Activated CD4-positive, alpha-beta T cell treated with anti-CD3 and anti-CD28 coated beads for 24 hours (primary cell): ENCODE measurements around the gene ABCG4.
"Not testable (repeated sequence)": the region's sequence is repeated elsewhere in the genome, so short reads cannot be mapped to it uniquely, and the experiment has no call there.

Experiments used
- DNase-seq, 2 donors: peaks; one replicate each; pipeline ENCODE4 v3.0.0-alpha.2; 2020; ENCODE audit warnings: low read depth in 2 of 2

Gene ABCG4

GRCh38 chr11:119181677-119182412, 33.0 kb downstream of the ABCG4 start:
- DNase-seq: no peak

GRCh38 chr11:119184399-119184798, 35.5 kb downstream of the ABCG4 start:
- DNase-seq: not testable (repeated sequence)

- DNase-seq: no peak
These were observed 37.3 kb downstream of the ABCG4 start for GRCh38 chr11:119185981-119186634.

GRCh38 chr11:119187123-119187892, 38.5 kb downstream of the ABCG4 start:
- no peak for DNase-seq

- DNase-seq: no peak
These were observed 39.2 kb downstream of the ABCG4 start for GRCh38 chr11:119188067-119188466.

GRCh38 chr11:119188887-119189286, 40.0 kb downstream of the ABCG4 start:
- no peak for DNase-seq

- DNase-seq: no peak
These were observed 40.5 kb downstream of the ABCG4 start for GRCh38 chr11:119189393-119189792.

GRCh38 chr11:119190531-119190930, 41.7 kb downstream of the ABCG4 start:
- DNase-seq: no peak

- not testable (repeated sequence) for DNase-seq
These were observed 42.4 kb downstream of the ABCG4 start for GRCh38 chr11:119191265-119191664.

GRCh38 chr11:119192111-119192510, 43.3 kb downstream of the ABCG4 start:
- DNase-seq: no peak

GRCh38 chr11:119193001-119193400, 44.1 kb downstream of the ABCG4 start:
- no peak for DNase-seq

- no peak for DNase-seq
These were observed 44.8 kb downstream of the ABCG4 start for GRCh38 chr11:119193626-119194025.

- DNase-seq: no peak
These were observed 46.1 kb downstream of the ABCG4 start for GRCh38 chr11:119194811-119195440.

GRCh38 chr11:119195680-119196079, 46.8 kb downstream of the ABCG4 start:
- no peak for DNase-seq

GRCh38 chr11:119196833-119197483, 48.1 kb downstream of the ABCG4 start:
- DNase-seq: peak; percentile 43 to 65

GRCh38 chr11:119198925-119199324, 50.1 kb downstream of the ABCG4 start:
- no peak for DNase-seq

- not testable (repeated sequence) for DNase-seq
These were observed 52.4 kb downstream of the ABCG4 start for GRCh38 chr11:119201236-119201635.

- no peak for DNase-seq
These were observed 53.7 kb downstream of the ABCG4 start for GRCh38 chr11:119202554-119202953.

GRCh38 chr11:119204066-119204465, 55.2 kb downstream of the ABCG4 start:
- no peak for DNase-seq

- no peak for DNase-seq
These were observed 56.2 kb downstream of the ABCG4 start for GRCh38 chr11:119205080-119205479.
